COLO829 (cell line): ENCODE measurements around the gene ZC3H7B.
"Not testable (repeated sequence)": the region's sequence is repeated elsewhere in the genome, so short reads cannot be mapped to it uniquely, and the experiment has no call there.

ENCODE experiments used
- DNase-seq: peaks from one replicate; pipeline ENCODE4 v3.0.0; 2012; ENCODE audit warnings: low spot score

Gene ZC3H7B

DNA sequence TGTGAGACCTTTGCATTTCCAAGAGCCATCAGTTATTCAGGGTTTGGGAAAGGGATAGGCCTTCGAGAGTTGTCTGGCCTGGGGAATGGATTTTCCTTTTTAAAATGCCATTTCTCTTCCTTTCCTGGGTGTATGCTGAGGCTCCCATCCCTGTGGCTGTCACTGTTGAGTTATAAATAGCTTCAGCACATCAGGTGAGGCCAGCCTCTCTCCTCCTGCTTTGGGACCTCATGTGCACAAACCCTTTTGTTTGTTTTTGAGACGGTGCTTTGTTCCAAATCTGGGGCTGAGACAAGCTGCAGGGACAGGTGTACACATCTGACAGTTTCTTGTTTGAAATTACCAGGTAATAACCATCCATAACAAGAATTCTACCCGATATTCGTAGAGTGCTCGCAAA, 81.8 kb downstream of the ZC3H7B start:
- DNase-seq, result no peak

DNA sequence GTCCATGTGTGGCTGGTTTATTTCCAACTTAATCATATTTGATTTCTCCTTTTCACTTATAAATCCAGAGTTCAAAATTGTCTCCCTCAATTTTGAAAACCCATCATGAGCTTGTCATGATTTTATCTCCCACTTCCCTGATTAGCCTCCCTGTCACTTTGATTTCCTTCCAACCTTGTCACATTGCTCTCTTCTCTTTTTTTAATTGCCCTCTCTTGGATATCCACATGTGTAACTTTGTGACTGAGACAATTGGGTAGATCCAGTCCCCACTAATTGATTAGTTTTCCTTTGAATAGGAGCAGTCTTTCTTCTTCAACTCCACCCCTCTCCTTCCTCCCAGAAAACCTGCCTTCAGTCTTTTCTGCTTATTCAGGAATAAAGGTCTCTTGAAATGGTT, 82.8 kb downstream of the ZC3H7B start:
- DNase-seq, result no peak

DNA sequence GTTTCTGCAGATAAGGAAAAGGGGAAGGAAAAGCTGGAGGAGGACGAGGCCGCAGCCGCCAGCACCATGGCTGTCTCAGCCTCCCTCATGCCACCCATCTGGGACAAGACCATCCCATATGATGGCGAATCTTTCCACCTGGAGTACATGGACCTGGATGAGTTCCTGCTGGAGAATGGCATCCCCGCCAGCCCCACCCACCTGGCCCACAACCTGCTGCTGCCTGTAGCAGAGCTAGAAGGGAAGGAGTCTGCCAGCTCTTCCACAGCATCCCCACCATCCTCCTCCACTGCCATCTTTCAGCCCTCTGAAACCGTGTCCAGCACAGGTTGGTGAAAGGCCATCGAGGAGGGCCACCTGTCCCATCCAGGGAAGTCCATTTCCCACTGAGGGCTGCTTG, 86.0 kb downstream of the ZC3H7B start:
- no peak for DNase-seq

DNA sequence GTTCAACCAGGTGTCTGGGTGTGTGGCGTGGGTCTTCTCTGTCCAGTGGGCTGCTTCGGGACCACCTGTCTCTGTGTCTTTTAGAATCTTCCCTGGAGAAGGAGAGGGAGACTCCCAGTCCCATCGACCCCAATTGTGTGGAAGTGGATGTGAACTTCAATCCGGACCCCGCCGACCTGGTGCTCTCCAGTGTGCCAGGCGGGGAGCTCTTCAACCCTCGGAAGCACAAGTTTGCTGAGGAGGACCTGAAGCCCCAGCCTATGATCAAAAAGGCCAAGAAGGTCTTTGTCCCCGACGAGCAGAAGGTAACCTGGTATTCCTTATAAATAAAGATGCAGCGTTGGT, 92.7 kb downstream of the ZC3H7B start:
- no peak for DNase-seq

DNA sequence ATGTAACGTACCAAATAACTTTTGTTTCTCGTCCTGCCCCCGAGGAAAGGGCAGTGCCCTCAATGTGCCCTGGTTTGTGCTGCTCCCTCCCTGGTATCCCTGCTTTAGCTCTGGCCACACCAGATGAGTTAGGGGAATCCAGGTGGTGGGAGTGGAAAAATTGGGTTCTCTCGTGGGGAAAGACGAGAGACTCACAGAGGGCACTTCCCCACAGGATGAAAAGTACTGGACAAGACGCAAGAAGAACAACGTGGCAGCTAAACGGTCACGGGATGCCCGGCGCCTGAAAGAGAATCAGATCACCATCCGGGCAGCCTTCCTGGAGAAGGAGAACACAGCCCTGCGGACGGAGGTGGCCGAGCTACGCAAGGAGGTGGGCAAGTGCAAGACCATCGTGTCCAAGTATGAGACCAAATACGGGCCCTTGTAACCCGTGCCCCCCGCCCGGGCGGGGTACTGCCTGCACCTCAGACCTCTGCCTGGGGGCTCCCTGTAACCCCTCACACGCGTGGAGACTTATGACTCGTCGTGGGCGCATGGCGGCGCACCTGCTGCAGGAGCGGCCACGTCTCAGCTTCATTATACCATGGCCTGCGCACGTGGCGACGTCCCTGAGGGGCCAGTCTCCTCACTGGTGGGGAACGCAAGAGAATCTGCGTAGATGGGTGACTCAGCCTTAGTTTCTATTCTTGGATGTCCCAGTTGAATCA, 94.4 kb downstream of the ZC3H7B start:
- no peak for DNase-seq

DNA sequence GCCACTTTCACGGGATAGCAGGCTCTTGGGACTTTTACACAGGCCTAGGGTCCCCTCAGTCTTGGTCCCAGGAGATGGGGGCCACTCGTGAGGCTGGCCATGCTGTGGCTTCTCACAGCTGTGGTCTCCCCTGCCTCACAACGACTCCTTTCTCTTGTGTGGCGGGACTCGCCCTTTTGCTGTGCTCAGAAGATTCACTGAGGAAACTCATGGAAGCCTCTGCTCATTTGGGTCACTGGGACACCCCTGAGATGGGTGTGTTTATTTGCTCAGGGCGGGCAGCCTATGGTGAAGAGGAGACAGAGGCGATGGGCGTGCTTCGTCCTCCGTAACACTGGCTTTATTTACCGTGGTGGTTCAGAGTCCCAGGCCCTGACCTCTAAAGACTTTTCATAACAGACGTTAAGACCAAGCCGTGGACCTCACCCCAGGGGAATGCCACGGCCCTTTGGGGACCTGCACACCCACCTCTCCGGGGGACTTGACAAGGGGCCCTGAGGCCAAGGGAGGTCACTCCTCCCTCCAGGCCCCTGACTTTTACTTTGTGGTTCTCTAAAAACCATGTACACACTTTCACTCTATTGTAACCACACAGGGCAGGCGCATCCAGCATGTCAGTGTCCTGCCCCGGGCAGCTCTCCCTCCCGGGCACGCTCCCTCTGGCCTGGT, 96.0 kb downstream of the ZC3H7B start:
- DNase-seq, result no peak

DNA sequence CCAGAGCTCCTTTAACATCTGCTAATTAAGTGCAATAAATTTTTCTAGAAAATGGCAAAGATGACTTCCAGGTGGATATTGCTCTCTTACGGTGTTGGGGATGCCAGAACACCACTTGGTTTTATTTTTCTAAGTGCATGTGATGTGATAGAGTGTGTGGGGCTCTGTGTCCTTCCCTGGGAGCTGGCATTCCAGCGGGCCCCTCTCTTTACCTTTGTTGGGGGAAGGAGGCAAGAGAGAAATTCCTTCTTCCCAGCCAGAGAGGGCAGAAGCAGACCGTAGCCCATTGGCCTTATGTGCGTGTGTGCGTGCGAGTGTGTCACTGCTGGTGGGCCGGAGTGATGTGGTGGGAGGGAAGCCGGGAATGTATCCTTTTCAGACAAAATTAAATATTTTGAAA, 97.6 kb downstream of the ZC3H7B start:
- DNase-seq, result no peak

DNA sequence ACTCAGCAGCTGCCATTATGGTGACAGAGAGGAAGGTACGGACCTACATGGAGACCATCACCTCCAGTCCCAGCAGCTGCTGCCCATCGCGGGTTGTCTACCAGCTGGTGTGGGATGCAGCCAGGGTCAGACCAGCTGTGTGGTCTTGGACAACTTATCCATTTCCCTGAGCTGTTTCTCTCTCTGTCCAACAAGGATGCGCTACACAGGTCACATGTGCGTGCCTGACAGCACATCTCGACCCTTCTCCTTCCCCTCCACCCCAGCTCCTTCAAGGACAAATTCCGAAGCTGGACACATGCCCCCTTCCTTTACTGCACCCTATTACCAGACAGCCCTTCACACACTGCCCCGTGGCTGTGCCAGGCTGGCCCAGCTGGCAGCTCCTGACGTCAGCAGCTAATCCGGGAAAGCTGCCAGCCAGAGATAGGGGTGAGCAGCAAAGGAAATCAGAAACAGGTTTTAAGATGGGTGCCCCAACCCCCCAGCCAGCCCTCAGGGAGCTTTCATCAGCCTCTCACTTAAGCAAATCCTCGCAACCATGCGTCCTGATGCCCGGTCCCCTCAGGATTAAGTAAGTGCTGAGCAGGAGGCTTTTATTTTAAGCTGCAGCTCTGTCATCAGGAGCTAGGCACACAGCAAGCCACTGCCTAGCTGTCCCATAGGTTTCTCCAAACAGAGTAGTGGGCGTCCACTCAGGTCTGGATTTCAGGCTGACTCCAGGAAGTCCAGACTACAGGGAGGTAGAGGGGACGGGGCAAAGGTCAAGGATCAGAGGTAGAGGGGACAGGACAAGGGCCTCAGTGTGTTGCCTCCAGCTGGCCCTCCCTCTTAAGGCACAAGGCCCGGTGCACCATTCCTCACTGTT, 100.7 kb downstream of the ZC3H7B start:
- DNase-seq, result peak; percentile 62

DNA sequence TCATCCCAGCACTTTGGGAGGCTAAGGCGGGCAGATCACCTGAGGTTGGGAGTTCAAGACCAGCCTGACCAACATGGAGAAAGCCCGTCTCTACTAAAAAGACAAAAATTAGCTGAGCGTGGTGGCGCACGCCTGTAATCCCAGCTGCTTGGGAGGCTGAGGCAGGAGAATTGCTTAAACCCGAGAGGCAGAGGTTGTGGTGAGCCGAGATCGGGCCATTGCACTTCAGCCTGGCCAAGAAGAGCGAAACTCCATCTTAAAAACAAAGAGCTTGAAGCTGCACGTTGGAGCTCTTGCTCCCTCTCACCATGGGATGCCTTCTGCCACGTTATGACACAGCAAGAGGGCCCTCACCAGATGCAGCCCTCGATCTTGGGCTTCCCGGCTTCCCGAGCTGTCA, 101.5 kb downstream of the ZC3H7B start:
- DNase-seq, result not testable (repeated sequence)

DNA sequence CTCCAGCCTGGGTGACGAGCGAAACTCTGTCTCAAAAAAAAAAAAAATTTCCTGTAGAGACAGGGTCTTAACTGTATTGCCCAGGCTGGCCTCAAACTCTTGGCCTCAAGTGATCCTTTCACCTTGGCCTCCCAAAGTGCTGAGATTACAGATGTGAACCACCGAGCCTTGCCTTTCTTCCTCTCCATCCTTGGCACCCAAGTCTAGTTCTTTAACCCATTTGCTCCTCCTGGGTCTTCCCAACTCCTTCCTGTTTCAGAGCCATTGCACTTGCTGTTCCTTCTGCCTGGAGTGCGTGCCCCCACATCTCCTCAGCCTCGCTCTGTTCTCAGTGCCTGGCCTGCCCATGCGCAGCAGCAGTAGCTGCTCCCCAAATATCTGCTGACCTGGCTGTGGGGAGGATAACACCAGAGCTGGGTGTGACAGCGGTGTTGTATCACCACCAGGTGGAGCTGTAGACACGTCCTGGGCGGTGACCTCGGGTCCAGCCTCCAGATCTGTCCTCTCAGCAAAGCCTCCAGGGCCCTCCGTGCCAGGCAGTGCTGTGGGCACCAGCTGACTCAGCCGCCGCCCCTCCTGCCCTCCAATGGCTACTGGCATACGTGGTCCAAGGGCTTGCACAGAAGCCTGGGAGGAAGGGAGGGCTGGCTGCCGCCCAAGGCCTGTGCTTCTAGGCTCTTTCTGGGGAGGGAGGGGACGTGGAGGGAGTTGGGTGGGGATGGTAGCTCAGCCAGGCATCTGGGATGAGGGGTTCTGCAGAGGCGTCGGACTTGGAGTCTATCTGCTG, 102.4 kb downstream of the ZC3H7B start:
- DNase-seq, result peak; percentile 98

DNA sequence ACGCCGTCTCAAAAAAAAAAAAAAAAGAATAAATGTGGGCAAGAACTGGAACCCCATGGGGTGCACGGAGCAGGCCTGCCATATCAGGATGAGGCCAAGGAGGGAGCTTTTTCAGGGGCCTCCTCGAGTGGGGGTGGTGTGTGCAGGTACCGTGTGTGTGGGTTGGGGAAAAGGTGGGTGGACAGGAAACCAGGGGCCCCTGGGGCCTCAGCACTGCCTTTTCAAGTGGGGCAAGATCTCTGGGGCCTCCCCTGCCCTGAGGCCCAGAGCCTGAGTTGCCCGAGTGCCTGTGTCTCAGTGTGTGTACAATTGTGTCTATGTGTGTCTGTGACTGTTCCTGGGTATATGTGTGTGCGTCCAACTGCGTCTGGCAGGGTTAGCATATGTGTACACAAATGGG, 104.3 kb downstream of the ZC3H7B start:
- no peak for DNase-seq

DNA sequence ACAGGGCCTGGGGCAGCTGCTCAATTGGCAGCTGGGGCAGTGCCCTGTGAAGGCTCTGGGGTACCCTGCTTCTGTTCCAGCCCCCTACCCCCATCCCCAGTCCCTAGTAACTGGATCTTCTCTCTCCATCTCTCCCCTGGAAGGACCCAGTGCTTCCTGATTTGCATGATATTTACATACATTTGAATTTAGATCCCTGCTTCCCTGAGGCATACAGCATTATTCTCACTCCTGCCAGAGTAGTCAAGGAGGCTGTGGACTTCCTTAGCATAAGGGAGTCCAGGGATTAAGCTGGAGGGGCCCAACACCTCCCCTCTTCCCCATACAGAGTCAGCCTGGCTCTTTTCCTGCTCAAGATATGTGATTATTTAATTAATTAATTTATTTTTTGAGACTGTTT, 105.1 kb downstream of the ZC3H7B start:
- DNase-seq, result no peak

DNA sequence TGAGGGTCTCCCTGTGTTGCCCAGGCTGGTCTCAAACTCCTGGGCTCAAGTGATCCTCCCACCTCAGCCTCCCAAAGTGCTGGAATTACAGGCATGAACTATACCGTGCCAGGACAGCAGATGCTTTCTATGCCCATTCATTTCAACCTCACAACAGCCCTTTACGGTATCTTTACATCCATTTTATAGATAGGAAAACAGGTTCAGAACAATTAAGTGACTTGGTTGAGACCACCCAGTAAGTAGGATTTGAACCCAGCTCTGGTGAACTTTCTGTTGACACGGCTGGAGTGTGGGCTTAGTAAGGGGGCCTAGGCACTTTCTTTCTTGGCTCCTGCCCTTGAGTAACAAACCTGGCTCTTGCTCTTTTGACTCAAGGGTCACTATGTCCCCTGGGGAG, 106.1 kb downstream of the ZC3H7B start:
- no peak for DNase-seq

DNA sequence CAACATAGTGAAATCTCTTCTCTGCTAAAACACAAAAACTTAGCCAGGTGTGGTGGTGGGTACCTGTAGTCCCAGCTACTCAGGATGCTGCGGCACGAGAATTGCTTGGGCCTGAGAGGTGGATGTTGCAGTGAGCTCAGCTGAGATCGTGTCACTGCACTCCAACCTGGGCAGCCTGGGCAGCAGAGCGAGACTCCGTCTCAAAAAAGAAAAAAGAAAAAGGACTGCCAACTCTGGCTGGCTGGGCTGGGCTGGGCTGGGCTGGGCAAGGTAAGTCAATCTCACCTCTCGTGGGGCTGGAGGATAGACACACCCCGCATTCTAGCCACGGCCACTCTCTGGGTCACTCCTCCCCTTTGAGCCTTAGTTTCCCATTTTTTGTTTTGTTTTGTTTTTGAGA, 107.3 kb downstream of the ZC3H7B start:
- DNase-seq, result no peak
